Measurements from ENCODE around the gene FTH1.

DNA sequence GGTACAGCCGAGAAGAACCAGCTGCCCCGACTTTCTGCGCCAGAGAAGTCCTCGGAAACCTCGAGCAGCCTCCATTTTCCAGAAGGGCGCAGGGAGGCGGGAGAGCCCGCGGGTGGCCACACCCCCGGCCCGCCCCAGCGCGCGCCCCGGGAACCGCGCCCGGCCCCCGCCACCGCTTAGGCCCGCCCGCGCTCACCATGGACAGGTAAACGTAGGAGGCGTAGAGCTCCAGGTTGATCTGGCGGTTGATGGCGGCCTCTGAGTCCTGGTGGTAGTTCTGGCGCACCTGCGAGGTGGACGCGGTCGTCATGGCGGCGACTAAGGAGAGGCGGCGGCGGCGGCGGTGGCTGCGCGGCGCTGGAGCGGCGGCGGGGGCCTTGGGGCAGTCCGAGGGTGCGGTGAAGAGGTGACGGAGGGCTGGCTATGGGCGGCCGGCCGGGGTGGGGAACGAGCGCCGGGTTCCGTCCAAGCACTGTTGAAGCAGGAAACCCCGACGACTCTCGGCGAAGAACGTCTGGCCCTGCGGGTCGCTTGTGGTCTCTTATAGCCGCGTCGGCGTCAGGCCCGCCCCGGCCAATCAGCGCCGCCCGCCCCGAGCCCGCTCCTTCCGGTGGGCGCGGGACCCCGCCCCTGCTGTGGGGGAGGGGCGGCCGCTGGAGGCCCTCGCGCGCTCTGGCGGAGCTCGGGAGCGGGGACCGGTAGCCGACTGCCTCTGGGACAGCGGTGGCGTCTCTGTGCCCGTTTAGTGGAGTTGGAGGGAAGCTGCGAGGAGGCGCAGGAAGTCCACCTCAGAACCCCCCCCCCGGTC, at the start of gene FTH1:
- TF ChIP-seq, protein P1, sequence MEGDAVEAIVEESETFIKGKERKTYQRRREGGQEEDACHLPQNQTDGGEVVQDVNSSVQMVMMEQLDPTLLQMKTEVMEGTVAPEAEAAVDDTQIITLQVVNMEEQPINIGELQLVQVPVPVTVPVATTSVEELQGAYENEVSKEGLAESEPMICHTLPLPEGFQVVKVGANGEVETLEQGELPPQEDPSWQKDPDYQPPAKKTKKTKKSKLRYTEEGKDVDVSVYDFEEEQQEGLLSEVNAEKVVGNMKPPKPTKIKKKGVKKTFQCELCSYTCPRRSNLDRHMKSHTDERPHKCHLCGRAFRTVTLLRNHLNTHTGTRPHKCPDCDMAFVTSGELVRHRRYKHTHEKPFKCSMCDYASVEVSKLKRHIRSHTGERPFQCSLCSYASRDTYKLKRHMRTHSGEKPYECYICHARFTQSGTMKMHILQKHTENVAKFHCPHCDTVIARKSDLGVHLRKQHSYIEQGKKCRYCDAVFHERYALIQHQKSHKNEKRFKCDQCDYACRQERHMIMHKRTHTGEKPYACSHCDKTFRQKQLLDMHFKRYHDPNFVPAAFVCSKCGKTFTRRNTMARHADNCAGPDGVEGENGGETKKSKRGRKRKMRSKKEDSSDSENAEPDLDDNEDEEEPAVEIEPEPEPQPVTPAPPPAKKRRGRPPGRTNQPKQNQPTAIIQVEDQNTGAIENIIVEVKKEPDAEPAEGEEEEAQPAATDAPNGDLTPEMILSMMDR (IDR thresholded peaks at IDR 0.05; ENCODE audit: poor library complexity, severe bottlenecking), result no peak
- TF ChIP-seq EZH2 (IDR thresholded peaks at IDR 0.05; ENCODE audit: borderline replicate concordance, insufficient read depth, low read length, poor library complexity, severe bottlenecking), result no peak
- TF ChIP-seq, protein P2, sequence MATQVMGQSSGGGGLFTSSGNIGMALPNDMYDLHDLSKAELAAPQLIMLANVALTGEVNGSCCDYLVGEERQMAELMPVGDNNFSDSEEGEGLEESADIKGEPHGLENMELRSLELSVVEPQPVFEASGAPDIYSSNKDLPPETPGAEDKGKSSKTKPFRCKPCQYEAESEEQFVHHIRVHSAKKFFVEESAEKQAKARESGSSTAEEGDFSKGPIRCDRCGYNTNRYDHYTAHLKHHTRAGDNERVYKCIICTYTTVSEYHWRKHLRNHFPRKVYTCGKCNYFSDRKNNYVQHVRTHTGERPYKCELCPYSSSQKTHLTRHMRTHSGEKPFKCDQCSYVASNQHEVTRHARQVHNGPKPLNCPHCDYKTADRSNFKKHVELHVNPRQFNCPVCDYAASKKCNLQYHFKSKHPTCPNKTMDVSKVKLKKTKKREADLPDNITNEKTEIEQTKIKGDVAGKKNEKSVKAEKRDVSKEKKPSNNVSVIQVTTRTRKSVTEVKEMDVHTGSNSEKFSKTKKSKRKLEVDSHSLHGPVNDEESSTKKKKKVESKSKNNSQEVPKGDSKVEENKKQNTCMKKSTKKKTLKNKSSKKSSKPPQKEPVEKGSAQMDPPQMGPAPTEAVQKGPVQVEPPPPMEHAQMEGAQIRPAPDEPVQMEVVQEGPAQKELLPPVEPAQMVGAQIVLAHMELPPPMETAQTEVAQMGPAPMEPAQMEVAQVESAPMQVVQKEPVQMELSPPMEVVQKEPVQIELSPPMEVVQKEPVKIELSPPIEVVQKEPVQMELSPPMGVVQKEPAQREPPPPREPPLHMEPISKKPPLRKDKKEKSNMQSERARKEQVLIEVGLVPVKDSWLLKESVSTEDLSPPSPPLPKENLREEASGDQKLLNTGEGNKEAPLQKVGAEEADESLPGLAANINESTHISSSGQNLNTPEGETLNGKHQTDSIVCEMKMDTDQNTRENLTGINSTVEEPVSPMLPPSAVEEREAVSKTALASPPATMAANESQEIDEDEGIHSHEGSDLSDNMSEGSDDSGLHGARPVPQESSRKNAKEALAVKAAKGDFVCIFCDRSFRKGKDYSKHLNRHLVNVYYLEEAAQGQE (IDR thresholded peaks at IDR 0.05; ENCODE audit: borderline replicate concordance), result peak; percentile 90
